NCI-H2107 treated with DMSO at 0.1 percent for 48 hours (cell line): ENCODE results near the gene RWDD4.

Experiments
- DNase-seq: peaks from one replicate; lab custom pipeline; 2025; ENCODE audit not compliant: unreplicated experiment; lab: John Stamatoyannopoulos, UW

Gene RWDD4

DNA sequence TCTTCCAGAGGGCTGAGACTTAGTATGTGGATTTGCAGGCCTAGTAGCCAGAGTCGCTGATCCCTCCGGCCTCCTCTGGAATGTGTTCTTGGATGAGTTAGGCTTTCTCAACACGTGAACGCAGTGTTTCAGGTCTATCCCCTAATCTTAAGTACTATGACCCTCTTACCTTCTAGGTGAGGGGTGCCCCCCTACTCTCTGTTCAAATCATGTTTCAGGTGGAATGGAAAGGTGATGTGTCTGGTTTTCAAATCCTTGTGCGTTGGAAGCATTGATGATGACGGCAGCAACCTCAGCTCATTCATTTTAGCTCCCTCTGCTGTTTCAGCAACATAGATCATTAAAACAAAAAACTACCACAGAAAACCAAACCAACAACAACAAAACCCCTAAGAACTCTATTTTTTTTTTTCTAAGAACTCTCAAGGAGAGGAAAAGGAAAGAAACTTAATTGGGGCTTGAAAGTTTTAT is 56.4 kb downstream of the RWDD4 start:
- no peak for DNase-seq

DNA sequence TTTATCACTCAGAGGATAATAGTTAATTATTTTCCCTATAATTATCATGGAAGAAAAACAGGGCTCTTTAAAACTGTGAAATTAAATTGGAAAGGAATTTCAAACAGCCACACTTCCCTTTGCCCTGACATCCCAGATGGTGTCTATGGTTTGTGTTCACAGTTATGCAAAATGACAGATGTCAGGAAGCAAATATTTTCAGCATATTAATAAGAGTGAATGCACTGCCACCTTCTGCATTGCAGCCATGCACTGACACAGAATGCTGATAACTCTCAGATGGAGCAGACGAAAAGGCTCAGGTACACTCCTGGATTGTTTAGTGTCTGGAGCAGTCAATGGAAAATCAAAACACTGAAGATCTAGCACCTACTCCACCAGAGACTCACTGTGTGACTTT is 57.6 kb downstream of the RWDD4 start:
- DNase-seq, result no peak

DNA sequence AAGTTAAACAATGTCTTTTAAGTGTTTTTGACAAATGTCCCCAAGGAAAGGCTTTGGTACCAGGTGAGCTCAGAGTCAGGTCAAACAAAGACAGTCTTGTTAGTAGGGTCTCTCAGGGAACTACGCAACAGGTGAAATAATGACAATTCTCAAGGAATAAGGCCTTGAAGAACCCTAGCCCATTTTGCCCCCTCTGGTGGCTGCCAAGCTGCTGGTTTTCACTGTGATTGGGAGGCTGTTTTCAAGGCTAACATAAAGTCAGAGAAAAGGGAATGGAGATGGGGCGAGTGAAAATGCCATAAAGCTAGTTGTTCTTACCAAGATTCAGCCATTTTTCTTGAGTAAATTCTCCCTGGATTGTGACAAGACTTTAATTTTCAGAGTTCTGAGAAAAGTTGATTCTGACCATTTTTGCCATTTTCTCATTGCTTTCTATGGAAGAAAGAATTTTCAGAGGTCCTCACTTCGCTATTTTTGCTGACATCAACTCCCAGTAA is 58.7 kb downstream of the RWDD4 start:
- DNase-seq, result no peak

DNA sequence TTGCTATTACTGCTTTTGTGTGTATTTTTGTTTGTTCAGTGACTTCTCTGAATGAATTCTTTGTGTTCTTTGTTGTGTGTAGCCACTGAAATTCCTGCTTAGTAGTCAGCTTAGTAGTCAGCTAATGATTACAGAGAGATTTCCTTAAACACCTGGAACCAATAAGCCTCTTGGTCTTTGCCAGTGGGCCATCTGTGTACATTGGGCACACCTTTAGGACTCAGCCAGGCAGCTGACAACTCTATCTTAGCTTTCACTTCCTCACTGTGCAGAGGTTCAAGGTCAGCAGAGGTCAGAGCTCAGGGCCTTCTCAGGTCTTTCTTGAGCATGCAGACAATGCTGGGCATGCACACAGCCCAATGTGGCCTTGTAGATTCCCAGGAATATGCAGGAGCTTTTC is 59.3 kb downstream of the RWDD4 start:
- DNase-seq, result no peak

DNA sequence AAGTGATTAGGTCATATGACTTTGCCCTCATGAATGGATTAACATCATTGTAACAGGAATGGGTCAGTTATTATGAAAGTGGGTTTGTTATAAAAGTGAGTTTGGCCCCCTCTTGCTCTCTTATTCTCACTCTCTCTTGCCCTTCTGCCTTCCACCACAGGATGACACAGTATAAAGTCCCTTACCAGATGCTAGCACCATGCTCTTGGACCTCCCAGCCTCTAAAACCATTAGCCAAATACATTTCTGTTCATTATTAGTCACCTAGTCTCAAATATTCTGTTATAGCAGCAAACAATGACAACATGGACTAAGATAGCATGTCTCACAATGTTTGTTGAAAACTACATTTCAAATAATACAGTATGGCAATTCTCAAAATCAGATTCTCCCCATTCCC is 59.7 kb downstream of the RWDD4 start:
- DNase-seq, result no peak

DNA sequence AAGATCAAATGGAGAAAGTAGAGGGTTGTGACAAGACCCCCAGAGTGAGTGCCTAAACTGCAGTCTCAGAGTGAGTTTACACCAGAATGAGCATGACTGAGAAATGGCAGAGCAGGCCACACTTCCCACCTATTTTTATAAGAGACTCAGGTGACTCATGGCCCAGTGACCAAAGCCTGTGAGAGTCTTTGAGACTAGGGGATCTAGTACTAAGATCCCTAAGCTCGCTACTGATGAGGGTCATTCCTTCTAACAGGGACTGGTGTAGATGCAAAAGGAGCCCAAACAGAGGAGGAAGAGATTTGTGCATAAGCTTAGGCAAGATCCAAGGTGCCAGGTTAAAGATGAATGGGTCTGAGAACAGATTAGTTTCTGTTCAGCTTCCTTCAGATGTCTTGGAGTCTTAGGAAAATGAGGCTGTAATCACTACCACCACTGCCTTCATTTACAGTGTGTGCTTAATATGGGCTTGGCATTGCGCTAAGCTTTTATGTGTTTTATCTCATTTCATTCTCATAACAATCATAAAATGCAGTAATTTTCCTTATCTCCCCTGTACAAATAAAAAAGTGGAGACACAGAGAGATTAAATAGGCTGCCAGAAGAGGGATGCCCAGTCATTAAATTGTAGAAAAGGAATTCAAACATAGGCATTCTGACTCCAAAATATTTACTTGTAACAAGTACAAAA is 62.8 kb downstream of the RWDD4 start:
- no peak for DNase-seq

DNA sequence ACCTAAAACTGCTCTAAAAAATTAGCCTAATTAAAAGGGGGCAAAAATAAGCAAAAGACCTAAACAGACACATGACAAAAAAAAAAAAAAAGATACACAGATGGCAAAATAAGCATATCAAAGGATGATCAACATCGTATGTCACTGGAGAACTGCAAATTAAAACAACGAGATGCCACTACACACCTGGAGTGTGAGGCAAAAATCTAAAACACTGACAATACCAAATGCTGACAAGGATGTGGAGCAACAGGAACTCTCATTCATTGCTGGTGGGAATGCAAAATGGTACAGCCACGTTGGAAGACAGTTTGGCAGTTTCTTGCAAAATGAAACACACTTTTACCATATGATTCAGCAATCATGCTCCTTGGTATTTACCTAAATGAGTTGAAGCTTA is 64.2 kb downstream of the RWDD4 start:
- no peak for DNase-seq

DNA sequence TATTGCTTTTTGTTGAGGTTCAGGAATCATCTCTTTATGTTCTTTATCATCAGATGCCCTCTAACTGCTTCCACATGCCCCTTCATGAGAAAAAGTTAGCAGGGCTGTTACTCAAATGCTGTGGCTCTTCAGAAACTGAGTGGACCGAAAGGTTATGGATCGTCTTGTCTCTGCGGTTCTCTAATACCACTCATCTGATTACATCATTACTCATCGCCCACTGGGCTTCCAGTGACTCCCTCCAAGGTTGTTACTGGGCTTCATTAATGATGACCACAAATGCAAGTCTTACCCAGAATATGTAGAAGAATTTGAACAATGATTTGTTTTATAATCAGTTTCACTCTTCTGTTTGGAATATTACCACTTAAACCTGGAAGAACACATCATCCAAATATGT is 67.7 kb downstream of the RWDD4 start:
- no peak for DNase-seq
